NCI-H82 treated with DMSO at 0.1 percent for 48 hours (cell line): ENCODE data around the gene BCL11B.
A peak's percentile ranks its signal among the peaks of the same experiment; 100 is the strongest.

Source experiments
- DNase-seq: peaks from one replicate; lab custom pipeline; 2025; ENCODE audit not compliant: unreplicated experiment; lab: John Stamatoyannopoulos, UW

BCL11B gene

DNA sequence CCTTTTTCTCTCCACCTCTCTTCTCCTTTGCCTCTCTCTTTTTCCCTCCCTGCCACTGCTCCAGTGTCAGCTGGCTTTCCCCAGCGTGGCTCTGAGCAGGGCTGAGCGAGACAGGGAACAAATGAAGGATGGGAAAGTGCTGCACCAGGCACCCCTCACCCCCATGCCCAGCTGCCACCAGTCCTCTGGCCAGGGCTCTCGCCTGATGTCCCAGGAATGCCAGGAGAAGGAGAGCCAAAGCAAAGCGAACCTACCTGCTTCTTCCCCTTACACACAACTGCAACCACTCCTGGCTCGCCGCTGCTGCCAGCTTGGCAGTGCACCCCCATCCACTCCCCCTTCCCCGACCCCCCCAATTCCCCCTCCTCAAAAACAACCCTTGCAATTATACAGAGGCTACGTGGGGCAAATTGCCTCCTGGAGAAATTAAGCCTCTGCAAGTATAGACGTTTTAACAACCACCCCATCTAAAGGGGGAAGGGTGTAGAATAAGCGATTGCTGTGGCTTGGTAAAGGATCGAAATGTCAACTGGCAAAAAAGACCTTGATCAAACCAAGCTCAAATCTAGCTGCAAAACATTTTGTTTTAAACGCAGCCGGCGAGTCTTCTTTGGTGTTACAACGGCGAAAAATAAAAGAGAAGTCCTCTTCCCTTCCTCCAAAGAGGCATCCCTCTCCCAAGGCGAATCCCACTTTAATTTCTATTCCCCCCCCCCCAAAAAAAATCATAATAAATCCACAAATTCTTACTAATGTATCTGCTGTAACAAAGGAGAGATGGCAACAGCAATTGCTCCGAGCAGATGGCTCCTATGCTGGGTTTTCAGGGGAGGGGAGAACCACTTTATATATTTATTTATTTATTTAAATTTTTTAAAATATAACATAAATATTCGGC is 2.9 kb downstream of the BCL11B start:
- DNase-seq, result no peak

- peak; percentile 27 for DNase-seq
Observed at GRCh38 chr14:99267837-99268781, 3.9 kb downstream of the BCL11B start.

DNA sequence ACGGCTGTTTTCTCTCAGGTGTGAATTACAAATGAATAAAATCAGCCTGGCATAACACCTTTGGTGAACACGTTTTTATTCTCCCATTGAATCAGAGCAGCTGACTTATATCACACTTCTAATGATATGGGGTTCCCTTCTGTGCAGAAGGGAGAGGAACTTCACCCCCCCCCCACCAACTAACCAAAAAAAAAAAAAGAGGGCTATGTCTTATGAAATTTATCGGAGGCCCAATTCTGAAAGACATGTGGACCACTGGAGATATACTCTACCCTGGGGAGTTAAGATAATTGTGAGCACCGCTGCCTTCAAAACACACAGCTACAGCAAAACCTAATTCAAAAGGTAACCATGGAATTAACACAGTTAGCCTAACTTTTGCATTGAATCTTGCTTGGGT is 4.6 kb downstream of the BCL11B start:
- DNase-seq, result no peak

- no peak for DNase-seq
Observed at GRCh38 chr14:99266181-99267178, 5.5 kb downstream of the BCL11B start.

DNA sequence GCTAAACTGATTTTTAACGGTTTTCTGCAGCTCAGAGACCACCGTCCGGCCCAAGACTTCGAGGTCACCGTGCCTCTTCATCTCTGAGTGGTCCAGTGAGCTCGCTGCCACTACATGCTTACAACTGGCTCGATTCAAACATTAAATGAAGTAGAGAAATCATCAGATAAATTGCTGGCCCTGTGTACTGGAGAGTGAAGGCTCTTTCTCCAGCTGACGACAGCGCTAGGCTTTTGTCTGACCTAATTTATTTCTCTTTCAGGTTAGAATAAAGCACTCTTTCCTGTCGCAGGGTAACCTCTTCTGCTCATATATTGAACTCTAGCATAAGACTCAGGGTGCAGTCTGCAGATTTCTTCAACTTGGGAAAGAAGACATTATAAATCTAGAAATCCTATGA is 6.4 kb downstream of the BCL11B start:
- DNase-seq, result no peak

GRCh38 chr14:99264691-99265450 is 7.1 kb downstream of the BCL11B start:
- no peak for DNase-seq

DNA sequence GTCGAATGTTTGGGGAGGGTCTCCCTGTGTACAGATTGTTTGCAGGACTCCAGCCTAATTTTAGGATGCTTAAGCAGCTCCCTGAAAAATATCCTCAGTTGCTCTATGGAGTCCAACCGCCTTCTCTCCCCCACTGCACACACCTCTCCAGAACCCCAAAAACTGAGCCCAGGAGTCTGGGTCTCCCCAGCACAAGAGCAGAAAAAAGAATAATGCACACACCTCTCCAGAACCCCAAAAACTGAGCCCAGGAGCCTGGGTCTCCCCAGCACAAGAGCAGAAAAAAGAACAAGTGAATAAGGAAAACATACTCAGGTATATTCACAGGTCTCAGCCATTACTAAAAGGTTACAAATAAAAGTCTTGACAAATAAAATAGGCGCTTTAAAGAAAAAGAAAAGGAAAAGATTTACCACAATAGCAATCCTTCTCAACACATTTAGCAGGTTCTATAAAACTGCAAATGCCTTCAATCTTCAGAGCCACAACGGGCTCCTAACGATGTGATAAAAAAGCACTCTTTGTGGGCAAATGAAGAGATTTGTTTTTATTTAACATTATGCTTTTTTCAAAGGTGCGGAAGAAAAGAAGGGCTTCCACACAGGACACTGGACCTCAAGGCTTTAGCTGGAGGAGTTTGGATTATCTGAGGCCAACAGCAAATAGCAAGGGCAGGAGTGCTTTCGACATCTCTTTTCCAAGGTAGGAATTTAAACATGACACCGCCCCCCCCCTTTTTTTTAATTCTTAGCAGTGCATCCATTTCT is 8.2 kb downstream of the BCL11B start:
- no peak for DNase-seq

GRCh38 chr14:99262977-99263448 is 9.0 kb downstream of the BCL11B start:
- no peak for DNase-seq

DNA sequence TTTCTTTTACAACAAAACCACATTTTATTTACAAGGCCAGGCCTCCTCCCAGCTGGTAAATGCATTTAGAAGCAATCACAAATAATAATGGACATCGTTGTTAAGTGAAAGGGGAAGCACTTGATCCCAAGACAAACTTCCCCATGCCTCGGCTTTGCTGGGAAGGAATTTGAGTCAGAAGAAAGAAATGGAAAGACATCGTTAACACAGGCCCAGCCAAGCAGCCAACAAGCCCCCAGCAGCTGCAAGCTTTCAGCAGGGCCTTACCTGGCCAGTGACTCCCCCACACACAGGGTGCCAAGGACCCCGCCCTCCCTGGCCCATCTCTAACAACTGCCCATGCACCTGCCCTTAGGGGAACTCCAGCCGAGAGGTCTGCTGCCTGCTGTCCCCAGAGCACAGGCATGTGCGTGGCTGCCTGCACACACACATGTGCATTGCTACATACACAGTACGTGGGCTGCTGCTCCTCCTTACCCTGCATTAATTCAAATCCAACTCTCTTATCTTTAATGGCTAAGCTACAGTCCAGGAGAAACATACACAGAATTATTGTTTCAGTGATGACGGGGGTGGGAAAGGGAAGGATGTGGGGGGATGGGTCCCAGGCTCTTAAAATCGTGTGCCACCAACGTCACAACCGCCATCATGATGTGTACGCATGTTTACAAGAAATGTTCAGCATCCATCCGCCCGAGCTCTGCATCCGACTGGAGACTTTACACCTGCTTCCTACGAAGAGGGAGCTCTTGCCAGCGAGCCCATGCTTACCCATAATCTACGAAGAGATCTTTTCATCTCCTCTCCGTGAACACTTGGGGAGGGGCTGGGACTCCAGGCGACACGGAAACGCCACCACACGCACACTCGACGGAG is 9.8 kb downstream of the BCL11B start:
- DNase-seq, result no peak

- DNase-seq, result no peak
Observed at GRCh38 chr14:99260587-99261551, 11.1 kb downstream of the BCL11B start.

- no peak for DNase-seq
Observed at GRCh38 chr14:99260116-99260515, 11.9 kb downstream of the BCL11B start.

- no peak for DNase-seq
Observed at GRCh38 chr14:99258876-99259726, 12.9 kb downstream of the BCL11B start.

GRCh38 chr14:99258341-99258861 is 13.6 kb downstream of the BCL11B start:
- no peak for DNase-seq

DNA sequence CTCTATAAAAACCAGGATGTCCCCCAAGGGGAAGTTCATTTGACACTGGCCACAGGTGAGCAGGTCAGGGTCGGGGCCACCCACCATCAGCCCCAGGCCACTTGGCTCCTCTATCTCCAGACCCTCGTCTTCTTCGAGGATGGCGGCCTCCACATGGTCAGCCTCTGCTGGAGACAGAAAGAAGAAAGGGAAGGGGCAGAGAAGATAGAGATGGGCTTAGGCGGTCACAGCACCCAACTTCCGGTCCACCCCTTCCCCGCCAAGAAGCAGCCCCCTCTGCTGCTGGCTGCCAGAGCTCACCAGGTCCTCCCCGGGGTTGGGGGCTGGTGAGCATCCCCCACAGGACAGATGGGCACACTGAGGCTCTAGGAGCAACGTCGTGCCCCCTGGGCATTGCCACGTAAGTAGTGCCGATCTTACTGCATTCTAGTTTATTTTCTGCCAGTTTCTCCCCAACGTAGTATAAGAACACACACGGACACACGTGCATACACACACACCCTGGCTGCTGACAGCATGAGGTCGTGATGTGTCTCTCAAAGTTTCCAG is 14.2 kb downstream of the BCL11B start:
- no peak for DNase-seq

GRCh38 chr14:99257122-99257672 is 14.8 kb downstream of the BCL11B start:
- DNase-seq, result no peak
